Measurements from ENCODE around the gene GALNT17.

Gene GALNT17

DNA sequence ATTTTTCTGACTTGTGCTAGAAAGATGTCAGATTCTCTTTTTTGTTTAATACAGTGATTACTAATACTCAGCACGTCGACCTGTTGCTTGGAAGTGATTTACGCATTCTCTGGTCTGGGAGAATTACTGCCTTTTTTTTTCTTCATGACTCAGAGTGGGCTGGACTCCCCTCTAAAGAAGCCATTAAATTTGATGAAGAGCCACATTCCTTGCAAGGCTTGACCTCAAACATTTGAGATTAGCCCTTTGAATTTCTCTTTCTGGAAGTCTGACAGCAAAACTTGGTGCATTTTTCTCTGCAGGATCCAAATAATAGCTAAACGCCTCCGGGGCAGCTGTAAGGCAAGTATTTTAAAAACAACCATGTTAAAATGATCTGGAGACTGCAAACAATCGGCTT, 171.6 kb downstream of the GALNT17 start:
- H3K27ac ChIP-seq (ENCODE audit: low read length) = no peak overlapping the region
- no peaks in the 10 kb centered on the region for H3K79me2 ChIP-seq (ENCODE audit: low read length)

DNA sequence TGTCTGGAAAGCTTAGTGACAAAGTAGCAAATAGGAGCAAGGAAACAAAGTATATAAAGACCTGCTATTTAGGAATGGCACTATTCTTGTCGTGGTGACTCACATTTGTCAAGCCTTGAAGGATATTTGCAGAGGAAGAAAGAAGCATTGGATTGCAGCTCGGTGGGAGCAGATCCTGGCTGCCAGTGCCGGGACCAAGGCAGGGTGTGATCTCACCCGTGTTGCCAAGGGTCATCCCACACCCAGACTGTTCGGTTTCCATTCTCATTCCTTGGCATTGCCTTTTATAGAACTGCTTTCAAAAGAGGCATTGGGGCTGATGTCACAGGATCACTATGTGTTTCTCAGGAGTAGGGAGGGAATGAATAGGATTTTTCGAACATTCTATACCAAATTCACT, 176.2 kb downstream of the GALNT17 start:
- no peak overlapping the region for H2AFZ ChIP-seq (ENCODE audit: low read depth, low read length)
- TF ChIP-seq, protein P1, sequence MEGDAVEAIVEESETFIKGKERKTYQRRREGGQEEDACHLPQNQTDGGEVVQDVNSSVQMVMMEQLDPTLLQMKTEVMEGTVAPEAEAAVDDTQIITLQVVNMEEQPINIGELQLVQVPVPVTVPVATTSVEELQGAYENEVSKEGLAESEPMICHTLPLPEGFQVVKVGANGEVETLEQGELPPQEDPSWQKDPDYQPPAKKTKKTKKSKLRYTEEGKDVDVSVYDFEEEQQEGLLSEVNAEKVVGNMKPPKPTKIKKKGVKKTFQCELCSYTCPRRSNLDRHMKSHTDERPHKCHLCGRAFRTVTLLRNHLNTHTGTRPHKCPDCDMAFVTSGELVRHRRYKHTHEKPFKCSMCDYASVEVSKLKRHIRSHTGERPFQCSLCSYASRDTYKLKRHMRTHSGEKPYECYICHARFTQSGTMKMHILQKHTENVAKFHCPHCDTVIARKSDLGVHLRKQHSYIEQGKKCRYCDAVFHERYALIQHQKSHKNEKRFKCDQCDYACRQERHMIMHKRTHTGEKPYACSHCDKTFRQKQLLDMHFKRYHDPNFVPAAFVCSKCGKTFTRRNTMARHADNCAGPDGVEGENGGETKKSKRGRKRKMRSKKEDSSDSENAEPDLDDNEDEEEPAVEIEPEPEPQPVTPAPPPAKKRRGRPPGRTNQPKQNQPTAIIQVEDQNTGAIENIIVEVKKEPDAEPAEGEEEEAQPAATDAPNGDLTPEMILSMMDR (IDR thresholded peaks at IDR 0.05; ENCODE audit: low read depth, low read length) = no peak
- no peak for TF ChIP-seq EZH2phosphoT487 (IDR thresholded peaks at IDR 0.05; ENCODE audit: low read depth)
- H4K20me1 ChIP-seq (ENCODE audit: insufficient read depth, low read length) = no peaks in the 10 kb centered on the region
- H3K4me2 ChIP-seq (ENCODE audit: low read length) = no peak overlapping the region
- no peak overlapping the region for H3K9ac ChIP-seq (ENCODE audit: low read length)
- no peak overlapping the region for H3K4me3 ChIP-seq (ENCODE audit: low read length)
- no peaks in the 10 kb centered on the region for H3K27me3 ChIP-seq (ENCODE audit: low read depth, low read length)
- H3K4me1 ChIP-seq (ENCODE audit: low read length) = no peaks in the 10 kb centered on the region
- no peaks in the 10 kb centered on the region for H3K36me3 ChIP-seq (replicated peaks; ENCODE audit: low read depth, low read length)
- no peaks in the 10 kb centered on the region for H3K79me2 ChIP-seq (ENCODE audit: low read length)
- no peaks in the 10 kb centered on the region for H3K9me3 ChIP-seq (ENCODE audit: insufficient read depth, low read length)
- no peak overlapping the region for H3K27ac ChIP-seq (ENCODE audit: low read length)

More for the DNA sequence above, 171.6 kb downstream of the GALNT17 start:
- no peaks in the 10 kb centered on the region for H3K4me1 ChIP-seq (ENCODE audit: low read length)
- TF ChIP-seq, protein P1 (IDR thresholded peaks at IDR 0.05; ENCODE audit: low read depth, low read length) = no peak
- TF ChIP-seq EZH2phosphoT487 (IDR thresholded peaks at IDR 0.05; ENCODE audit: low read depth) = no peak
- H3K9ac ChIP-seq (ENCODE audit: low read length) = no peak overlapping the region
- no peaks in the 10 kb centered on the region for H3K36me3 ChIP-seq (replicated peaks; ENCODE audit: low read depth, low read length)
- no peaks in the 10 kb centered on the region for H4K20me1 ChIP-seq (ENCODE audit: insufficient read depth, low read length)
- no peak overlapping the region for H3K4me3 ChIP-seq (ENCODE audit: low read length)
- no peak overlapping the region for H2AFZ ChIP-seq (ENCODE audit: low read depth, low read length)
- no peaks in the 10 kb centered on the region for H3K27me3 ChIP-seq (ENCODE audit: low read depth, low read length)
- H3K4me2 ChIP-seq (ENCODE audit: low read length) = no peak overlapping the region
- no peaks in the 10 kb centered on the region for H3K9me3 ChIP-seq (ENCODE audit: insufficient read depth, low read length)

DNA sequence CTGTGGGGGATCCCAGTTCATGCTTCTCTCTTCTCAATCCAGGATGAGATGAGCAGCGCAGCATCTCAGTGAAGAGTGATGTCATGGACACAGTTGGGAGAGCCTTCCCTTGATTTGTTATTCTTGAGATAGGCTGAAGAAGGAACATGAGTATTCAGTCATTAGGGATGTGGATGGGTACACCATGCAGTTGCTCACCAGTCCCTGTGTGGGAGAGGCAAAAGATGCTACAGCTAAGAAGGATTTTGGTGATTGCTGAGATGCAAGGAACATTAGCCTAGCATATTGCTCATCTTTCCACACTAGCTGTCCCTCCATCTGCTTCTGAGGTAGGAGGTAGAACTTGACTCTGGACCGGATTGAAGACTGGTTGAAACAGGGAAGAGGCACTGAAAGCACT, 179.6 kb downstream of the GALNT17 start:
- no peaks in the 10 kb centered on the region for H3K4me1 ChIP-seq (ENCODE audit: low read length)
- no peak overlapping the region for H2AFZ ChIP-seq (ENCODE audit: low read depth, low read length)
- no peaks in the 10 kb centered on the region for H3K79me2 ChIP-seq (ENCODE audit: low read length)
- H3K27me3 ChIP-seq (ENCODE audit: low read depth, low read length) = no peaks in the 10 kb centered on the region
- H4K20me1 ChIP-seq (ENCODE audit: insufficient read depth, low read length) = no peaks in the 10 kb centered on the region
- H3K36me3 ChIP-seq (replicated peaks; ENCODE audit: low read depth, low read length) = no peaks in the 10 kb centered on the region
- H3K4me3 ChIP-seq (ENCODE audit: low read length) = no peak overlapping the region
- no peak overlapping the region for H3K4me2 ChIP-seq (ENCODE audit: low read length)
- no peak overlapping the region for H3K9ac ChIP-seq (ENCODE audit: low read length)
- H3K9me3 ChIP-seq (ENCODE audit: insufficient read depth, low read length) = no peaks in the 10 kb centered on the region
- no peak for TF ChIP-seq EZH2phosphoT487 (IDR thresholded peaks at IDR 0.05; ENCODE audit: low read depth)
- TF ChIP-seq, protein P1 (IDR thresholded peaks at IDR 0.05; ENCODE audit: low read depth, low read length) = no peak
- H3K27ac ChIP-seq (ENCODE audit: low read length) = no peak overlapping the region

DNA sequence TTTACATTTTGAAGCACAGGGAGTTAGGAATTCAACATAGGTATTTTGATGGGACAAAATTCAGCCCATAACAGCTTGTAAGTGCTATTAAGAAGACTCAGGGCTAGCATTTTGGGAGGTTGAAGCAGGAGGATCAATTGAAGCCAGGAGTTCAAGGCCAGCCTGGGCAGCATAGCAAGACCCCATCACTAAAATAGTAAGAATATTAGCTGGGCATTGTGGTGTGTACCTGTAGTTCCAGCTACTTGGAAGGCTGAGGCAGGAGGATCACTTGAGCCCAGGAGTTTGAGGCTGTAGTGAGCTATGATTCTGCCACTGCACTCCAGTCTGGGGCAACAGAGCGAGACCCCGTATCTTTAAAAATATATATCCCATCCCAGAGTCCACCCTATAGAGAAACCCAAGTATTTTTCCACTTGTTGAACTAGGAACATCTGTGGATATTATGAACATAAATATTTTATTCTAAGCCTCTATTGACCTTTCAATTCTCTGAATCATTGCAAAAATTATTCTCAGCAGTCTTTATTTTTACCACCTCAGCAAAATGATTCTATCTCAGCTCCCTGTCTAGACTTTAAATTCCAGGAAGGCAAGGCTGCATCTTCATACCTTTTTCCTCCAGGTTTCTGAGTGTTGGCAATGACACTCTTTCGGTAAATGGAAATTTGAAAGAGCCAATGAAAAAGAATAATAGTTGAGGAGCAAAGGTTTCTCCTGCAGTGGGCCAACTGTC, 181.0 kb downstream of the GALNT17 start:
- Histone ChIP-seq H3K27ac (ENCODE audit: low read length) (no peak overlapping the region), H3K4me3 (ENCODE audit: low read length) (no peak overlapping the region), H2AFZ (ENCODE audit: low read depth, low read length) (no peak overlapping the region), H3K9ac (ENCODE audit: low read length) (no peak overlapping the region), H3K4me2 (ENCODE audit: low read length) (no peak overlapping the region), H3K4me1 (ENCODE audit: low read length) (no peaks in the 10 kb centered on the region), H3K27me3 (ENCODE audit: low read depth, low read length) (no peaks in the 10 kb centered on the region), H3K79me2 (ENCODE audit: low read length) (no peaks in the 10 kb centered on the region), H4K20me1 (ENCODE audit: insufficient read depth, low read length) (no peaks in the 10 kb centered on the region), H3K36me3 (replicated peaks; ENCODE audit: low read depth, low read length) (no peaks in the 10 kb centered on the region), H3K9me3 (ENCODE audit: insufficient read depth, low read length) (no peaks in the 10 kb centered on the region)
- no peak for TF ChIP-seq EZH2phosphoT487 (IDR thresholded peaks at IDR 0.05; ENCODE audit: low read depth)
- TF ChIP-seq, protein P1 (IDR thresholded peaks at IDR 0.05; ENCODE audit: low read depth, low read length) = no peak
